Activated naive CD8-positive, alpha-beta T cell treated with anti-CD3 and anti-CD28 coated beads for 36 hours (primary cell): Measurements from ENCODE around the gene TXNDC2. TPM values are rescaled to one million over a fixed set of nuclear protein-coding genes. Genes with fewer than 3 reads are reported as not detected.
A peak's percentile ranks its signal among the peaks of the same experiment; 100 is the strongest.

ENCODE experiments used
- DNase-seq: peaks from one replicate; pipeline ENCODE4 v3.0.0; 2021
- H3K27ac Mint-ChIP-seq: one replicate; pipeline ENCODE4 v1.8.0; 2022; ENCODE audit warnings: mild to moderate bottlenecking, moderate library complexity, mixed read lengths
- H3K27me3 Mint-ChIP-seq: one replicate; pipeline ENCODE4 v1.8.0; 2022; ENCODE audit warnings: mild to moderate bottlenecking, mixed read lengths
- H3K36me3 Mint-ChIP-seq: one replicate; pipeline ENCODE4 v1.8.0; 2021; ENCODE audit warnings: mild to moderate bottlenecking, mixed read lengths
- H3K4me1 Mint-ChIP-seq: one replicate; pipeline ENCODE4 v1.8.0; 2021; ENCODE audit warnings: mixed read lengths
- H3K4me3 Mint-ChIP-seq: one replicate; pipeline ENCODE4 v1.8.0; 2022; ENCODE audit warnings: mild to moderate bottlenecking, moderate library complexity, mixed read lengths
- H3K9me3 Mint-ChIP-seq: one replicate; pipeline ENCODE4 v1.8.0; 2022; ENCODE audit warnings: mixed read lengths
- total RNA-seq, 2 experiments: library from RNA; stranded (reverse); gene quantifications; one replicate each; pipeline ENCODE4 v1.2.3, GENCODE V29; 2021

Gene TXNDC2
- total RNA-seq, 2 experiments from 2014 or later = not detected

DNA sequence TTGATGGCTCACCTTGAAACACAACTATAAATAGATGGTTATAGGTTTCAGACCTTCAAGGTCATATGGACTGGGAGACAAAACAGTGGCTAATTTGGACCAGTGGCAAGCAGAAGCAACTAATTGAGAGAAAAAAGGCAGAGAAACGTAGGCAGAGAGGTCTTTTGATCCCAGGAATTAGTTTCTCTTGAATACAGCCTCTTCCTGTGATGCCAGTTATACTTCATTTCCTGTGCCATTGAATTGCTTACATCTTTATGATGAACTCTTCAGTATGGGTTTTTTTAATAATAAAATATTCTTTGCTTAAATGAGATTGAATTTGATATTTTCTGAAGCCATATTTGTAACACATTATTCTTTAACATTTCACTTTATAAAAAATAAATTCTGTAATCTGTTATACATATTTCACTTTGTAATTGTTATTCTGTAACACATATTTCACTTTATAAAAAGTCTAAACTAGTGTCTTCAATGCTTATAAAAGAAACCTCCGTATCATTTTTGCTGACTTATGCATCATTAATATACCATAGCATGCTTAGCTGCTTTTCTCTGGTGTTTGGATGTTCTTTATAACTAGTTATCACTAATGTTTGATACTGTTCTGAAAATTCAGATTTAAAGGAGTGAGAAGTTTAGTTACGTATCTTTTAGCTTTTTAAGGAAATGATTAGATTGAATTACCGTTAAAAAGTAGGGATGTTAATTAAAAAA lies 37.0 kb downstream of the TXNDC2 start:
- H3K27me3 Mint-ChIP-seq = no peaks in the 10 kb centered on the region
- peaks cover 1% of the 10 kb centered on the region for H3K36me3 Mint-ChIP-seq
- no peak overlapping the region for H3K4me3 Mint-ChIP-seq
- DNase-seq = no peak
- no peaks in the 10 kb centered on the region for H3K9me3 Mint-ChIP-seq
- H3K27ac Mint-ChIP-seq = peak overlapping the region; percentile 44
- H3K4me1 Mint-ChIP-seq = peaks cover 47% of the 10 kb centered on the region

- Mint-ChIP-seq H3K9me3 (no peaks in the 10 kb centered on the region), H3K36me3 (peaks cover 1% of the 10 kb centered on the region), H3K4me3 (peak overlapping the region; percentile 20), H3K27ac (no peak overlapping the region), H3K4me1 (peaks cover 61% of the 10 kb centered on the region), H3K27me3 (no peaks in the 10 kb centered on the region)
- DNase-seq = no peak
Observed at GRCh38 chr18:9924371-9924943, 38.7 kb downstream of the TXNDC2 start.

- Mint-ChIP-seq H3K4me1 (peaks cover 66% of the 10 kb centered on the region), H3K27me3 (no peaks in the 10 kb centered on the region), H3K27ac (no peak overlapping the region), H3K9me3 (no peaks in the 10 kb centered on the region), H3K4me3 (no peak overlapping the region), H3K36me3 (peaks cover 1% of the 10 kb centered on the region)
- no peak for DNase-seq
Observed at GRCh38 chr18:9925369-9925768, 39.6 kb downstream of the TXNDC2 start.

DNA sequence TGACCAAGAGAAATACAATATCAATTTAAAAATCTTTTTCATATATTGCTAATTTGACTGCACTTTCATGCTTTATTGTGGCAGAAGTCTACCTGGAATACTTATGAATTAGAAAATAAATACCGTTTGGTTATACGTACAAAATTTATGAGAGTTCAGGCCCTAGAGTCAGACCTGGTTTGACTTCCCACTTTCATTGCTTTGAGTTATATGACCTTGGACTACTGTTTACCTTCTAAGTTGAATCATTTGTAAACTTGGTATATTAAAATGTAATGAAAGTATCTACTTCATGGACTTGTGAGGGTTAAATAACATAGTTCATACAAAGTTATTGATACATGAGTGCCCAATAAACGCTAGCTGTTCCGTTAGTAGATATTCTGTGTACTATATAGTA lies 40.0 kb downstream of the TXNDC2 start:
- H3K9me3 Mint-ChIP-seq = no peaks in the 10 kb centered on the region
- peaks cover 1% of the 10 kb centered on the region for H3K36me3 Mint-ChIP-seq
- no peak for DNase-seq
- H3K4me3 Mint-ChIP-seq = no peak overlapping the region
- peaks cover 67% of the 10 kb centered on the region for H3K4me1 Mint-ChIP-seq
- H3K27me3 Mint-ChIP-seq = no peaks in the 10 kb centered on the region
- H3K27ac Mint-ChIP-seq = no peak overlapping the region

DNA sequence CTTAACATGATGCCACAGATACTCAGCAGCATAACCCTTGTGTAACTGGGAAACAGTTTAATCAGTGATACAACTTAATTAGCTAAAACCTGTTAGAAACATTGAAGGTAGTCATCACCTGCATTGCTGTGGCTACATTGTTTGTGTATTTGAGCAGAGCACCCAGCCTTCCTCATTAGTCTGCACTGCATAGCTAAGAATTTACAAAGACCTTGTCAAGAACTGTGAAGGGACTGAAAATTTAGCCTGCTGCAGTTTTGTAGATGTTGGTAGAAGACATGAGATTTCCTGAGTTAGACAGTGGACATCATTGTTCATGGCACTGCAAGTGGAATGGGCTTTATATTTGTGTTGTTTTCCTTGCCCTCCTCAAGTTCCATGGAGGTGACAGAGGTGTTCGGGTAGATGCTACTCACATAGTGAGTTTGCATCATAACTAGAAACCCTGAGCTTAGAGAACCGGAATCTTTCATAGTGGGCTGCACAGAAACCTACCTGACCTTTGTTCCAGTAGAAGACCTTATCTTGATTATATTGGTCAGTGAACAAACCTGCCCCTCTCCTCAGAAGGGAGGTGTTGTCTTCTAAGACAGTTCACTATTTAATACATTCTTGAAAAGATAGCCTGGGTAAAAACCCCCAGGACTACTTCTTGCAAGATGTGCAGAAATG lies 40.6 kb downstream of the TXNDC2 start:
- Mint-ChIP-seq H3K4me1 (peaks cover 72% of the 10 kb centered on the region), H3K27ac (no peak overlapping the region), H3K4me3 (no peak overlapping the region), H3K27me3 (no peaks in the 10 kb centered on the region), H3K9me3 (no peaks in the 10 kb centered on the region), H3K36me3 (peaks cover 1% of the 10 kb centered on the region)
- DNase-seq = no peak

- DNase-seq = no peak
- Mint-ChIP-seq H3K36me3 (peaks cover 2% of the 10 kb centered on the region), H3K4me3 (no peak overlapping the region), H3K9me3 (no peaks in the 10 kb centered on the region), H3K4me1 (peaks cover 75% of the 10 kb centered on the region), H3K27me3 (no peaks in the 10 kb centered on the region), H3K27ac (no peak overlapping the region)
Observed at GRCh38 chr18:9926977-9927376, 41.2 kb downstream of the TXNDC2 start.

DNA sequence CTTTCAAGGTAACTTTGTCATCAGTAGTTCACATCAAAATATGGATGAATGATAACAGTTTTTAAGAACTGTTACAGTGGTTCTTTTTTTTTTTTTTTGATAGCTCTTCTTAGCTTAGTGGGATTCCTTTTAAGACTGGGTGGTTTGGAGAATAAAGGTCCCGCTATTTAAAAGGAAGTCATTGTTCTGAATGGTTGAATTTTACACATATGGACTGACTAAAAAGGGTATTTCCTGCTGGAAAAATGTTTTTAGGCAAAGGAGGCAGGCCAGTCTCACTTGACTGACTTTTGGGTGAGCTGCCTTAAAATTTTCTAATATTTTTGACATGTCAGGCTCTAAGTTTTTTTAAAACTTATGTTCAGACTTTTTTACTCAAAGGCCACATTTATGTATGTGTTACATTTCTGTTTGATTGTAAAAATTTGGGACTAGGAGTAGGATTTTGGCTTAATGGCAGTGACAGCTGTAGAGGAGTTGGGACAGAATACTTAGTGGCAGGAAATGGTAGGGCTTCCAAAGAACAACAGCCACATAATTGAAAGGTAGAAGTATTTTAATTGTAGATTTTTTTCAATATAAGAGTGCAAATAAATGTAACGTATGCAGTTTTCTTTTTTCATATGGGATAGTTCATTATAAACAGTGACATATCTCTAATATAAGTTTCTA lies 41.8 kb downstream of the TXNDC2 start:
- no peaks in the 10 kb centered on the region for H3K27me3 Mint-ChIP-seq
- DNase-seq = no peak
- no peak overlapping the region for H3K27ac Mint-ChIP-seq
- H3K36me3 Mint-ChIP-seq = peaks cover 5% of the 10 kb centered on the region
- H3K9me3 Mint-ChIP-seq = no peaks in the 10 kb centered on the region
- H3K4me3 Mint-ChIP-seq = no peak overlapping the region
- H3K4me1 Mint-ChIP-seq = peaks cover 74% of the 10 kb centered on the region

DNA sequence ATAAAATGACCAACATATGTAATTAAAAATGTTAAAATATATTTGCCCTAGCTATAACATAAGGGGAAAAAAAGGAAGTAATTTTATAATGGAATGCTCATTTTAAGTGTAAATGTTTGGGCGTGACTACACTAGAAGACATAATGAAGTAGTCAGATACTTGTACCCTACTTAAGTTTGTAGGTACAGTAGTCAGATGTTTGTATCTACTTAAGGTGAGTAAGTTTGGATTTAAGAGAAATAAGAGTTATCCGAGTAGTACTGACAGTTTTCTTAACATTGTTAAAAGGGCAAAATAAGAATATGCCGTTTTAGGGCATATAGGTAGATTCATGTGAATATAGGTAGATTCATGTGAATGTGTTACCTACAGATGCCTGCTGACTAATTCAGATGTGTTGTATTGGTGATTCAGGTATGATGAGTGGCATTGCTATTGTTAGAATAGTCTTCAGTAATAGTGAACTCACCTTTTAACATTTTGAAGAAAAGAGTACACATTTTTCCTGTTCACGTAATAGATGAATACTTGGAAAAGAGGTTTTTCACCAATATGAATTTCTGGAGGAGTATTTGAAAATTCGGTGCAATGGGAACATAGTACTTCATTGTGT lies 43.0 kb downstream of the TXNDC2 start:
- Mint-ChIP-seq H3K27ac (no peak overlapping the region), H3K4me3 (no peak overlapping the region), H3K27me3 (no peaks in the 10 kb centered on the region), H3K36me3 (peaks cover 11% of the 10 kb centered on the region), H3K9me3 (no peaks in the 10 kb centered on the region), H3K4me1 (peaks cover 69% of the 10 kb centered on the region)
- no peak for DNase-seq

DNA sequence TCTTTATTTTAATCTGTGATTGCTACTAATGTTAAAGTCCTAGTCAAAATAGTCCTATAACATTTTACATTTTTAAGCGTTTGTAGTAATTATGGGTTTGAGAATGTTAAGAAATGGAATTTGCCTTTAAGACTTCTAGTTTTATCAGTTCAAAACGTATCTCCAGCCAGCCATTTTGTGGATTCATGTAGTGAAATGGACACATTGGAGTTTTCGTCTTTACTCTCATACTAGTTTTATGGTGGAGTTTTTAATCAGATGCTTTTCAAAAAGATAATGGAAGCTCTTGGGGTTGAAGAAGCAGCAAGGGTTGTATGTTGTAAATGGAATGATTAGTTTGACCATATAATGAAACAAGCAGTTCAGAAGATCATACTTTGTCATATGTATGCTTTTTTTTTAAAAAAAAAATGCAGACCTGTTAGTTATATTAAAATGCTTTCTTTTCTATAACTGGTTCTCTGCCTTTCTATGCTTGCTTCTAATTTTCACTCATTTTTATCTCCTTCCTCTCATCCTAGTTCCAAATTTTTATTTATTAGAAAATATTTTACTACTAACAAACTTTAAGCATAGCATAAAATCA lies 44.6 kb downstream of the TXNDC2 start:
- Mint-ChIP-seq H3K4me1 (peaks cover 56% of the 10 kb centered on the region), H3K27me3 (no peaks in the 10 kb centered on the region), H3K9me3 (no peaks in the 10 kb centered on the region), H3K36me3 (peaks cover 11% of the 10 kb centered on the region), H3K4me3 (no peak overlapping the region), H3K27ac (no peak overlapping the region)
- no peak for DNase-seq

DNA sequence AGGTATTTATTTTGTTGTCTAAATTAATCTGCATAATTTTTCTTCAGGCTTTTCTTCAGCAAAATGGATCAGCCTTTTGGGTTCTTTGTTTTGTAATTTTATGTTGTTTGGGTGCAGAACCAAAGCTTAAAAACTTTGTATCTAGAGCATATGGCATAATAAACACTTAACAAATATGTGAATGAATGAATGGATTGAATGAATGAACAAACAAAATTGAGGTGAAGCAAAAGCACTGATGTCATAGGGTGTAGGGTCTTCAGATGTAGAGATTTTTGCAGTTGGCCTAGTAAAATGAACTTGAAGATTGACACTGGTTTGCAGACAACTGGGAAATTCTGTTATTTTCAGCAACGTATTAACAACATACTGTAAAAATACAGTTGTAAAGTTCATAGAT lies 45.4 kb downstream of the TXNDC2 start:
- H3K27ac Mint-ChIP-seq = no peak overlapping the region
- H3K4me3 Mint-ChIP-seq = no peak overlapping the region
- peaks cover 11% of the 10 kb centered on the region for H3K36me3 Mint-ChIP-seq
- H3K27me3 Mint-ChIP-seq = no peaks in the 10 kb centered on the region
- H3K9me3 Mint-ChIP-seq = no peaks in the 10 kb centered on the region
- no peak for DNase-seq
- H3K4me1 Mint-ChIP-seq = peaks cover 50% of the 10 kb centered on the region

GRCh38 chr18:9931678-9932077 lies 45.9 kb downstream of the TXNDC2 start:
- H3K27me3 Mint-ChIP-seq = no peaks in the 10 kb centered on the region
- H3K4me3 Mint-ChIP-seq = no peak overlapping the region
- H3K4me1 Mint-ChIP-seq = peaks cover 44% of the 10 kb centered on the region
- peaks cover 13% of the 10 kb centered on the region for H3K36me3 Mint-ChIP-seq
- no peak overlapping the region for H3K27ac Mint-ChIP-seq
- H3K9me3 Mint-ChIP-seq = no peaks in the 10 kb centered on the region
- DNase-seq = no peak

- no peak overlapping the region for H3K4me3 Mint-ChIP-seq
- peaks cover 17% of the 10 kb centered on the region for H3K36me3 Mint-ChIP-seq
- H3K9me3 Mint-ChIP-seq = no peaks in the 10 kb centered on the region
- H3K27me3 Mint-ChIP-seq = no peaks in the 10 kb centered on the region
- H3K27ac Mint-ChIP-seq = no peak overlapping the region
- H3K4me1 Mint-ChIP-seq = peaks cover 26% of the 10 kb centered on the region
- no peak for DNase-seq
Observed at GRCh38 chr18:9933865-9934264, 48.1 kb downstream of the TXNDC2 start.

DNA sequence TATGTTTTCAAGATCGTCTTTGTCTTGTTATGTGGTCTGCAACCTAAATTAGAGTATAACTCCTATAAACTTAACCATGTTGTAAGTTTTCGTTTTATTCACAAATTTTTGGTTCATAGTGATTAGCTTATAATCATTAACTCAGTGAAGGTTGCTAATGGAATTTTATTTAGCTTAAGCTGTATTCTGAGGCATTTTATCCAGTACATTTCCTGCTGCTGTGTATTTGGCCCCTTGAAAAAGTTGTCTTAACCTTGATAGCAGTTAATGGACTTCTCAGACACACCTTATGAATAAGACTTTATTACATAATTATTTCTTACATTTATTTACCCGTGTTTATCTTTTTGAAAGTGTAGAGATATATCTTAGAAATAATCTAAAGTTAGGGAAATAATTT lies 48.5 kb downstream of the TXNDC2 start:
- Mint-ChIP-seq H3K27ac (no peak overlapping the region), H3K4me1 (peaks cover 22% of the 10 kb centered on the region), H3K36me3 (peaks cover 17% of the 10 kb centered on the region), H3K9me3 (no peaks in the 10 kb centered on the region), H3K27me3 (no peaks in the 10 kb centered on the region), H3K4me3 (no peak overlapping the region)
- DNase-seq = no peak
